Measurements from ENCODE around the gene RIIAD1. TPM values are rescaled to one million over a fixed set of nuclear protein-coding genes. Genes with fewer than 3 reads are reported as not detected.

The RIIAD1 gene
- total RNA-seq, 1 donor from 2014 or later: not detected

DNA sequence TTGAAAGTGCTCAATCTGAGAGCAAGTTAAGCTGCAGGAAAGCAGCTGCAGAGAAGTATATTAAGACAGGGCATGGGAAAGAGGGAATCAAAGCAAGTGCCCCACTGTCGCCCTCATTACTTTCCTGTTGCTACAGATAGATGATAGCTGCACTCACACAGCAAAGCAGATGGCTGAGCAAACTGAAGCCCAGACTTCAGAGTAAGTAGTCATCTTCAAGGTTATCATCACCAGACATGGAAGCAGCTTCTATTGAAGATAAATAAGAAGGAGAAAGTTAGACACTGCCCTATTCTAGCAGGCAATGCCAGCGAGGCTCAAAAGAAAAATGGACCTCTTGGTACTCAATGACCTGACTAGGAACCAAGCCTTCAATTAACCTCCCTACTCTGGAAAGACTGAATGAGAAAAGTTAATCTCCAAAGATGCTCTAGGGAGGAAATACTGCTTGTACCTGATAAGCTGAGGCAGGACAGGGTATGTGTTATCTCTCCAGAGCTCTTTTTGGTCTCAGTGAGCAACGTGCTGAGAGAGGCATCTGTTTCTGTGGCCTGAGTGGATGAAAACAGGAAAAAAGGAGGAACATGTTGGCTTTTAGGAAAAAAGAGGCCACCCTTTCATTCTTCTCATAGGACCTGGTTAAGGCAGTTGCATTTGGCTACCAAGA lies 53.1 kb downstream of the RIIAD1 start:
- no peaks in the 10 kb centered on the region for H4K20me1 ChIP-seq (ENCODE audit: low read depth)
- no peak for TF ChIP-seq EZH2phosphoT487 (IDR thresholded peaks at IDR 0.05)
- TF ChIP-seq, protein P1, sequence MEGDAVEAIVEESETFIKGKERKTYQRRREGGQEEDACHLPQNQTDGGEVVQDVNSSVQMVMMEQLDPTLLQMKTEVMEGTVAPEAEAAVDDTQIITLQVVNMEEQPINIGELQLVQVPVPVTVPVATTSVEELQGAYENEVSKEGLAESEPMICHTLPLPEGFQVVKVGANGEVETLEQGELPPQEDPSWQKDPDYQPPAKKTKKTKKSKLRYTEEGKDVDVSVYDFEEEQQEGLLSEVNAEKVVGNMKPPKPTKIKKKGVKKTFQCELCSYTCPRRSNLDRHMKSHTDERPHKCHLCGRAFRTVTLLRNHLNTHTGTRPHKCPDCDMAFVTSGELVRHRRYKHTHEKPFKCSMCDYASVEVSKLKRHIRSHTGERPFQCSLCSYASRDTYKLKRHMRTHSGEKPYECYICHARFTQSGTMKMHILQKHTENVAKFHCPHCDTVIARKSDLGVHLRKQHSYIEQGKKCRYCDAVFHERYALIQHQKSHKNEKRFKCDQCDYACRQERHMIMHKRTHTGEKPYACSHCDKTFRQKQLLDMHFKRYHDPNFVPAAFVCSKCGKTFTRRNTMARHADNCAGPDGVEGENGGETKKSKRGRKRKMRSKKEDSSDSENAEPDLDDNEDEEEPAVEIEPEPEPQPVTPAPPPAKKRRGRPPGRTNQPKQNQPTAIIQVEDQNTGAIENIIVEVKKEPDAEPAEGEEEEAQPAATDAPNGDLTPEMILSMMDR (IDR thresholded peaks at IDR 0.05): no peak
- no peak for TF ChIP-seq EZH2 (IDR thresholded peaks at IDR 0.05)
- no peaks in the 10 kb centered on the region for H3K9me3 Mint-ChIP-seq
- no peaks in the 10 kb centered on the region for H3K27me3 Mint-ChIP-seq (ENCODE audit: insufficient read depth, low read depth)
- no peak overlapping the region for H3K27ac Mint-ChIP-seq
- H3K36me3 Mint-ChIP-seq: peaks cover 24% of the 10 kb centered on the region
- no peak overlapping the region for H3K27ac ChIP-seq
- no peaks in the 10 kb centered on the region for H3K4me1 Mint-ChIP-seq
- DNase-seq (ENCODE audit: low spot score): no peak
- H3K9me3 ChIP-seq (ENCODE audit: low read depth): no peaks in the 10 kb centered on the region
- no peaks in the 10 kb centered on the region for H3K36me3 ChIP-seq
- no peaks in the 10 kb centered on the region for H3K79me2 ChIP-seq (ENCODE audit: low read depth)
- H3K4me2 ChIP-seq: no peak overlapping the region
- H3K9ac ChIP-seq: no peak overlapping the region
- H3K4me3 ChIP-seq: no peak overlapping the region
- no peaks in the 10 kb centered on the region for H3K27me3 ChIP-seq
- H2AFZ ChIP-seq (replicated peaks): no peak overlapping the region
- H3K4me1 ChIP-seq: no peaks in the 10 kb centered on the region
- H3F3A ChIP-seq (ENCODE audit: low read depth): no peaks in the 10 kb centered on the region
- H3K4me3 Mint-ChIP-seq: no peak overlapping the region

DNA sequence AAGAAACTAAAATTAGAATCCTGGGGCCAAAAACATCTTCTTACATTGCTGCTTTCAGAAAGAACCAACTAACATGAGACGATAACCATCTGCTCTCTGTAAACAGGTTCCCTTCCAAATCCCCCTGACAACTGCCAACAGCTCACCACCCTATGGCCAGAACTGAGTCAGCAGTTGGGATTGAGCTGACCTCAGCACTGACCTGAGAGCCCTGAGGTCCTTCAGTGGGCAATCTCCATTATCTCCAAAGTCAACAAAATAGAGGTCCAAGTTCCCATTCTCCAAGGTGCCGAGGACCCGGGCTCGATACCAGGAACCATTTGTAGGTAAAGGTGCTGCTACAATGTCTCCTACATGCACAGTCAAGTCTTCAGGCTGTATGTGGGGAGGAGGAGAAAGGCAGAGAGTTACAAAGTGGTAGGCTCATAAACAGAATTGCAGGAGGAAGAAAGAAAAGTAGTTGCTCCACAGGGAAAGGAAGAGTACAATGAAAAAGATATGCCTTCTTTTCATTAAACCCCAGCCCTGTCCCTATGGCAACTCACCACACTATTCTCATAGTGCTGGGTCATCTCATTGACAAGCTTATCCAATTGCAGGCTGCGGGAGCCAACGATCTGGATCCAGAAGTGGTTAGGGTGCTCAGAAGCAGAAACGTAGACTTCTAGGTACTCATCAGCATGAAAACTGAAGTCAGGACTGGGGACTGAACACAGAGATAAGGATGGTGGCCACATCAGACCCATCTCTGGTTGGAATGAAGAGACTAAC lies 54.8 kb downstream of the RIIAD1 start:
- no peak overlapping the region for H2AFZ ChIP-seq (replicated peaks)
- H3K79me2 ChIP-seq (ENCODE audit: low read depth): no peaks in the 10 kb centered on the region
- no peaks in the 10 kb centered on the region for H3K9me3 Mint-ChIP-seq
- H3K27ac ChIP-seq: no peak overlapping the region
- H3K4me2 ChIP-seq: no peak overlapping the region
- H3K9ac ChIP-seq: no peak overlapping the region
- peaks cover 29% of the 10 kb centered on the region for H3K36me3 Mint-ChIP-seq
- TF ChIP-seq EZH2 (IDR thresholded peaks at IDR 0.05) (no peak), EZH2phosphoT487 (IDR thresholded peaks at IDR 0.05) (no peak)
- TF ChIP-seq, protein P1 (IDR thresholded peaks at IDR 0.05): no peak
- no peaks in the 10 kb centered on the region for H4K20me1 ChIP-seq (ENCODE audit: low read depth)
- no peak overlapping the region for H3K4me3 Mint-ChIP-seq
- no peaks in the 10 kb centered on the region for H3K27me3 Mint-ChIP-seq (ENCODE audit: insufficient read depth, low read depth)
- no peak overlapping the region for H3K27ac Mint-ChIP-seq
- H3K27me3 ChIP-seq: no peaks in the 10 kb centered on the region
- no peak overlapping the region for H3K4me3 ChIP-seq
- no peaks in the 10 kb centered on the region for H3K9me3 ChIP-seq (ENCODE audit: low read depth)
- no peak for DNase-seq (ENCODE audit: low spot score)
- H3K36me3 ChIP-seq: no peaks in the 10 kb centered on the region
- H3K4me1 Mint-ChIP-seq: no peaks in the 10 kb centered on the region
- H3F3A ChIP-seq (ENCODE audit: low read depth): no peaks in the 10 kb centered on the region
- no peaks in the 10 kb centered on the region for H3K4me1 ChIP-seq

DNA sequence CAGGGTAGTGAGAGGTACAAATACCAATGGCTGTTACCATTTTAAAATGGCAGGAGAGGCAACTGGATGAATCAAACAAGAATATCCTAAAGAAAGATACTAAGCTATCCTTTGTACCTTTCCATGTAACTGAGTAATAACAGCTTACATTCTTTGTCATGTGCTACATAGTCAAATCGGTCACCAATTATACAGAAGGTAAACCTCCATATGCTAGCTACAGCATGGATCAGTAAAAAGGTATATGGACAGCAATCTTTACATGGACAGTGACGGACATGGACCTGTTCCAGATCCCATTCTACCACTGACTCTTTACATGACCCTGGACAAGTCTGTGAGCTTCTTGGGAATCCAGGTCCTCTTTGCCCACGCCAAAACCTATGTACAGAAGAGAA lies 55.3 kb downstream of the RIIAD1 start:
- Histone ChIP-seq H3K4me3 (no peak overlapping the region), H3K27me3 (no peaks in the 10 kb centered on the region), H3K9ac (no peak overlapping the region), H3K4me1 (no peaks in the 10 kb centered on the region), H3K36me3 (no peaks in the 10 kb centered on the region), H3K79me2 (ENCODE audit: low read depth) (no peaks in the 10 kb centered on the region), H3K4me2 (no peak overlapping the region), H4K20me1 (ENCODE audit: low read depth) (no peaks in the 10 kb centered on the region), H3K9me3 (ENCODE audit: low read depth) (no peaks in the 10 kb centered on the region), H3K27ac (no peak overlapping the region), H3F3A (ENCODE audit: low read depth) (no peaks in the 10 kb centered on the region), H2AFZ (replicated peaks) (no peak overlapping the region)
- Mint-ChIP-seq H3K4me3 (no peak overlapping the region), H3K36me3 (peaks cover 33% of the 10 kb centered on the region), H3K9me3 (no peaks in the 10 kb centered on the region), H3K4me1 (no peaks in the 10 kb centered on the region), H3K27me3 (ENCODE audit: insufficient read depth, low read depth) (no peaks in the 10 kb centered on the region), H3K27ac (no peak overlapping the region)
- no peak for DNase-seq (ENCODE audit: low spot score)
- TF ChIP-seq EZH2 (IDR thresholded peaks at IDR 0.05) (no peak), EZH2phosphoT487 (IDR thresholded peaks at IDR 0.05) (no peak)
- TF ChIP-seq, protein P1 (IDR thresholded peaks at IDR 0.05): no peak
